ENCODE data around the gene MIAT.

DNA sequence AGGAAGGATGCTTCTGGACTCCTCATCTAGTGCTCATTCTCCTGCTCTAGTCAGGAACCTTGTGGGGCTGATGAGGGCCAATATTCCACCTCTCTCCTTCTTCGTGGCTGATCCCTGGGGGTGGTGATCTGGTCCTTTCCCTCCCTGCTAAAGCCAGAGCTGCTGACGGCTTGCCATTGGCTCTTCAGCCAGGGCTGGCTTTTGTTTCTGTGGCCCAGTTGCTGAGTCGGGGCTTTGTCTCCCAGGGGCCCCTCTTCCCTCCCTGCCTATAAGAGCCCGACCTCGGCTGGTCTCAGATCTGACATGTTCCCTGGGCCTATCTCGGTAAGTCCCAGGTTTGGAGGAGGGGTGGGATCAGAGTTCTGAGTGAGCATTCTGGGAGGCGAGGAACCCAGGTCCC, 35.7 kb upstream of the MIAT start, which contains the start of gene CRYBA4:
- TF ChIP-seq, protein P1, sequence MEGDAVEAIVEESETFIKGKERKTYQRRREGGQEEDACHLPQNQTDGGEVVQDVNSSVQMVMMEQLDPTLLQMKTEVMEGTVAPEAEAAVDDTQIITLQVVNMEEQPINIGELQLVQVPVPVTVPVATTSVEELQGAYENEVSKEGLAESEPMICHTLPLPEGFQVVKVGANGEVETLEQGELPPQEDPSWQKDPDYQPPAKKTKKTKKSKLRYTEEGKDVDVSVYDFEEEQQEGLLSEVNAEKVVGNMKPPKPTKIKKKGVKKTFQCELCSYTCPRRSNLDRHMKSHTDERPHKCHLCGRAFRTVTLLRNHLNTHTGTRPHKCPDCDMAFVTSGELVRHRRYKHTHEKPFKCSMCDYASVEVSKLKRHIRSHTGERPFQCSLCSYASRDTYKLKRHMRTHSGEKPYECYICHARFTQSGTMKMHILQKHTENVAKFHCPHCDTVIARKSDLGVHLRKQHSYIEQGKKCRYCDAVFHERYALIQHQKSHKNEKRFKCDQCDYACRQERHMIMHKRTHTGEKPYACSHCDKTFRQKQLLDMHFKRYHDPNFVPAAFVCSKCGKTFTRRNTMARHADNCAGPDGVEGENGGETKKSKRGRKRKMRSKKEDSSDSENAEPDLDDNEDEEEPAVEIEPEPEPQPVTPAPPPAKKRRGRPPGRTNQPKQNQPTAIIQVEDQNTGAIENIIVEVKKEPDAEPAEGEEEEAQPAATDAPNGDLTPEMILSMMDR (IDR thresholded peaks at IDR 0.05), result no peak
- no peak for TF ChIP-seq POLR2A (IDR thresholded peaks at IDR 0.05)

Data from tibial nerve (tissue), 3 donors.